ENCODE measurements around the gene CNRIP1. TPM values are rescaled to one million over a fixed set of nuclear protein-coding genes. Genes with fewer than 3 reads are reported as not detected.

CNRIP1 gene
- total RNA-seq, 3 donors from 2014 or later: 14.9 to 63.5 (median 35.7) TPM

- TF ChIP-seq POLR2AphosphoS5 (IDR thresholded peaks at IDR 0.05) (peak in 1 of 3 donors; percentile 26), POLR2A (IDR thresholded peaks at IDR 0.05) (no peak)
- no peaks in the 10 kb centered on the region for H3K4me1 ChIP-seq
- no peaks in the 10 kb centered on the region for H3K36me3 ChIP-seq
- intact Hi-C loops (cut with DNase I; ENCODE audit: low total_unique reads): no loop called here
- no peaks in the 10 kb centered on the region for H3K9me3 ChIP-seq
- no peak for DNase-seq (ENCODE audit: low spot score in 2 of 2)
- H3K27ac ChIP-seq: no peak within 1 kb of the TSS
- peak within 1 kb of the TSS; percentile 25 to 34 (median 29) for H3K4me3 ChIP-seq
- no peaks in the 10 kb centered on the region for H3K27me3 ChIP-seq
Observed at GRCh38 chr2:68365087-68365486, 45.3 kb upstream of the CNRIP1 start, which contains the start of gene PLEK. TSS of gene PLEK (plus strand) at chr2:68365282. CDS start at chr2:68365352, 70 bp downstream.

- Histone ChIP-seq H3K27ac (no peak overlapping the region), H3K9me3 (no peaks in the 10 kb centered on the region), H3K4me1 (no peaks in the 10 kb centered on the region), H3K36me3 (no peaks in the 10 kb centered on the region), H3K4me3 (no peak overlapping the region), H3K27me3 (no peaks in the 10 kb centered on the region)
- intact Hi-C loops (cut with DNase I; ENCODE audit: low total_unique reads): no loop called here
- no peak for TF ChIP-seq POLR2A (IDR thresholded peaks at IDR 0.05)
- no peak for TF ChIP-seq CTCF (IDR thresholded peaks at IDR 0.05)
- TF ChIP-seq POLR2AphosphoS5 (IDR thresholded peaks at IDR 0.05): no peak
- no peak for DNase-seq (ENCODE audit: low spot score in 2 of 2)
Observed at GRCh38 chr2:68363721-68364120, 44.0 kb upstream of the CNRIP1 start.

- H3K9me3 ChIP-seq: no peaks in the 10 kb centered on the region
- H3K27ac ChIP-seq: no peak overlapping the region
- no peak for TF ChIP-seq CTCF (IDR thresholded peaks at IDR 0.05)
- TF ChIP-seq POLR2AphosphoS5 (IDR thresholded peaks at IDR 0.05): no peak
- no peak for TF ChIP-seq POLR2A (IDR thresholded peaks at IDR 0.05)
- H3K36me3 ChIP-seq: no peaks in the 10 kb centered on the region
- H3K4me3 ChIP-seq: no peak overlapping the region
- no peaks in the 10 kb centered on the region for H3K27me3 ChIP-seq
- intact Hi-C loops (cut with DNase I; ENCODE audit: low total_unique reads): no loop called here
- no peaks in the 10 kb centered on the region for H3K4me1 ChIP-seq
- no peak for DNase-seq (ENCODE audit: low spot score in 2 of 2)
Observed at GRCh38 chr2:68362749-68363148, 43.0 kb upstream of the CNRIP1 start.

GRCh38 chr2:68362069-68362468, 42.3 kb upstream of the CNRIP1 start:
- TF ChIP-seq POLR2A (IDR thresholded peaks at IDR 0.05) (no peak), CTCF (IDR thresholded peaks at IDR 0.05) (peak in 2 of 3 donors; percentile 21 to 63)
- no peaks in the 10 kb centered on the region for H3K27me3 ChIP-seq
- intact Hi-C loops (cut with DNase I; ENCODE audit: low total_unique reads): no loop called here
- H3K4me1 ChIP-seq: no peaks in the 10 kb centered on the region
- no peak overlapping the region for H3K27ac ChIP-seq
- peak in 1 of 2 donors; percentile 58 for DNase-seq (ENCODE audit: low spot score in 2 of 2)
- no peak overlapping the region for H3K4me3 ChIP-seq
- no peaks in the 10 kb centered on the region for H3K9me3 ChIP-seq
- no peaks in the 10 kb centered on the region for H3K36me3 ChIP-seq

- Histone ChIP-seq H3K27me3 (no peaks in the 10 kb centered on the region), H3K36me3 (no peaks in the 10 kb centered on the region), H3K27ac (no peak overlapping the region), H3K4me3 (no peak overlapping the region), H3K9me3 (no peaks in the 10 kb centered on the region), H3K4me1 (no peaks in the 10 kb centered on the region)
- TF ChIP-seq CTCF (IDR thresholded peaks at IDR 0.05): no peak
- TF ChIP-seq POLR2A (IDR thresholded peaks at IDR 0.05): no peak
- no peak for TF ChIP-seq POLR2AphosphoS5 (IDR thresholded peaks at IDR 0.05)
- no peak for DNase-seq (ENCODE audit: low spot score in 2 of 2)
- intact Hi-C loops (cut with DNase I; ENCODE audit: low total_unique reads): loop anchor here (10.0 kb wide), 1 partner anchor 735 kb away; no protein-coding TSS in a partner anchor
Observed at GRCh38 chr2:68359889-68360288, 40.1 kb upstream of the CNRIP1 start.
